ENCODE data around the gene CCDC78.

Gene CCDC78

DNA sequence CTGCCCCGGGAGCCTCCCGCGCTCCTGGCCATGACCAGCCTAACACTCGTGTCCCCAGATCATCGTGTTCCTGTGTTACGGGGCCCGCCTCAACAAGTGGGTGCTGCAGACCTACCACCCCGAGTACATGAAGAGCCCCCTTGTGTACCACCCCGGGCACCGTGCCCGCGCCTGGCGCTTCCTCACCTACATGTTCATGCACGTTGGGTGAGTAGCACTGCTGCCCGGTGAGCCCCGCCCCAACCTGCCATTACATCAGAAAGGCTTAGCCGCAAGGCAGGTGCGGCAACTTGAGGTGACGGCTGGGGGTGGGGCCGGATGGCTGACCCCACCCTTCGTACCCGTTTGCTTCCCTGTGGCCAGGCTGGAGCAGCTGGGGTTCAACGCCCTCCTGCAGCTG is 49.3 kb downstream of the CCDC78 start:
- no peak for DNase-seq

DNA sequence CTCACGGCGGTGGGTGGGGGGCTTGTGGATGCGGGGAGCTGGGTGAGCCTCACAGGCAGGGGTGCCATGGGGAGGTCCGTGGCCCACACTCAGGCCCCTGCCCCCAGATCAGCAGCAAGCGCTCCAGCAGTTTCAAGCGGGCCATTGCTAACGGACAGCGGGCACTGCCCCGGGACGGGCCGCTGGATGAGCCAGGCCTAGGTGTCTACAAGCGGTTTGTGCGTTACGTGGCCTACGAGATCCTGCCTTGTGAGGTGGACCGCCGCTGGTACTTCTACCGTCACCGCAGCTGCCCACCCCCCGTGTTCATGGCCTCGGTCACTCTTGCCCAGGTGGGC is 49.7 kb downstream of the CCDC78 start:
- no peak for DNase-seq

DNA sequence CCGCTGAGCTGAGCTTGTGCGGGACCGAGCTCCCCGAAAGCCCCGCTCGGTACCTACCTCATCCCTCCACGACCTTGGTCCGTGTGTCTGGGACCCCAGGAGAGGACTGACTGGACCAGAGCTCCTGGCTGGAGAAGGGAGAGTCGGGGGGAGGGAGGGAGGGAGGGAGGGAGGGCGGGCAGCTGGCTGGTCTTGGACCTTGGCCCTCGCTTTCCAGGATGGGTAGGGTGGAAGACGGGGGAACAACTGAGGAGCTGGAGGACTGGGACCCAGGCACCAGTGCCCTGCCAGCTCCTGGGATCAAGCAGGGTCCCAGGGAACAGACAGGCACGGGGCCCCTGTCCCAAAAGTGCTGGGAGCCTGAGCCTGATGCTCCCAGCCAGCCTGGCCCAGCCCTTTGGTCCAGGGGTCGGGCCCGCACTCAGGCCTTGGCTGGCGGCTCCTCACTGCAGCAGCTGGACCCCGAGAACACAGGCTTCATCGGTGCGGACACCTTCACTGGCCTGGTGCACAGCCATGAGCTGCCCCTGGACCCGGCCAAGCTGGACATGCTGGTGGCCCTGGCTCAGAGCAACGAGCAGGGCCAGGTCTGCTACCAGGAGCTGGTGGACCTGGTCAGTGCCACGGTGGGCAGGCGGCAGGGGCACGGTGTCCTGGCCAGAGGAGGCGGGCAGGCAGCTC is 50.2 kb downstream of the CCDC78 start:
- DNase-seq = no peak

DNA sequence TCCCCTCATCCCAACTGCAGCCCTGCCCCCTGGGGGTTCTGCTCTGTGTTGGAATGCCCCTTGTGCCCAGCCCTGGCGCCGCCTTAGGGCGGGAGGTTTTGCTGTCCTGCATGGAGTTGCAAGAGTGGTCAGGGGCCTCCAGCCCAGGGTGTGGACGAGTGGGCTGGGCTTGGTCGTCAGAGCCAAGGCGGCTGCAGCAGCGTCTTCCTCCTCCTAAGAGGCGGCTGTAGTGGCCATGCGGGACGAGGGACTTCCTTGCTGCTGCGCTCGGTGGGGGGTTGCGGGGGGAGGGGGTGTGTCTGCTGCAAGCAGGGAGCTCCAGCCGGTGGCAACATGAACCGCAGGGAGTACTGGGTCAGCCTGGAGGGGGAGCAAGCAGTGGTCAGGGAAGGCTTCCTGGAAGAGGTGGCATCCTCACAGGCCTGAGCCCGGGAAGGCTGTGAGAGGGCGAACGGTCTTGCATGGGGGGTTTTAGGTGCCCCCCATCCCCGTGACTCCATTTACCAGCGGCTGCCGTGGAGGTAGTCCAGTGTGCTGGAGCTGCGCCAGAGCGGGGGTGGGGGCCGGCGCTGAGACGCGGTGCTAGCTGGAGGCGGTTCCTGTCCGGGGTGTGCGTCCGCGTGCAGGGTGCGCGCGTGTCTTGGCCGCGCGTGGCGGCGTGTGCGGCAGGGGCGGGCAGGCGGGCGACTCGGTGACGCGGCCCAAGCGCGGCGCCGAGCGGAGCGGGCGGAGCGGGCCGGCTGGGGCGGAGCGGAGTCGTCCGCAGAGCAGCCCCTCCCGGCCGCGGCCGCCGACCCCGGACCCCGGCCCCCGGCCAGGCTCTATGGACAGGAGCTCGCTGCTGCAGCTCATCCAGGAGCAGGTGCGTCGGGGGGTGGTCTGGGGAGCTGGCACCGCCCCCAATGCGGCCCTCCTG is 51.0 kb downstream of the CCDC78 start, which contains the start of gene RHBDL1:
Gene RHBDL1 (plus strand): TSS at position 704 of the 916 bp plus-strand sequence. CDS start 120 bp downstream, at position 824.
- DNase-seq = peak; percentile 49

DNA sequence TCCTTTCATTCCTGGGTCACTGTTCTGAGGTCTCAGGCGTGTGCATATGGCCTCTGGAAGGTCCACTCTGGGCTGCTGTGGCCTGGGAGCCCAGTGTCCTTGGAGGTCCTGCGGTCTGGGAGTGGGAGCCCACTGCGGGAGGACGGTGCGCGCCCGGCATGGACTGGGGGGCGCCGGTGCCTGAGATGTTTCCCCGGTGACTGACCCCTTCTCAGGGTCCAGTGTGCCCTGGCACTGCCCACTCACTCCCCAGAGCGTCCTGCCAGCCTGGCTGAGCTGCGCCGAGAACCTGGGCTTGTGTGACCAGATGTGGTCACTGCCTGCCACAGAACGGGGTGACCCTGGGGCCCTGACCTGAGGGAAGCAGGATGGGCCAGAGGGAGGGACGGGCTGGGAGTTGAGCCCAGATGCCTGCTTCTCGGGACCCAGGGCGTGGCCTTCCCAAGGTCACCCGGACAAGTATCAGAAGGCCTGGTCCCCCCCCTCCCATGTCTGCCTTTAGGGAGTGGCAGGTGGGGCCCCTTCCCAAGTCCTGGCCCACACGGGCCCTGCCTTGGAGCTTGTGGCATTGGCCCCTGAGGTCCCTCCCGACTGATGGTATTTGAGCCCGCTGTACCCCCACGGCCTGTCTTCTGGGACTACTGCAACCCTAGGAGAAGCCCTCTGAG is 51.9 kb downstream of the CCDC78 start:
- no peak for DNase-seq

DNA sequence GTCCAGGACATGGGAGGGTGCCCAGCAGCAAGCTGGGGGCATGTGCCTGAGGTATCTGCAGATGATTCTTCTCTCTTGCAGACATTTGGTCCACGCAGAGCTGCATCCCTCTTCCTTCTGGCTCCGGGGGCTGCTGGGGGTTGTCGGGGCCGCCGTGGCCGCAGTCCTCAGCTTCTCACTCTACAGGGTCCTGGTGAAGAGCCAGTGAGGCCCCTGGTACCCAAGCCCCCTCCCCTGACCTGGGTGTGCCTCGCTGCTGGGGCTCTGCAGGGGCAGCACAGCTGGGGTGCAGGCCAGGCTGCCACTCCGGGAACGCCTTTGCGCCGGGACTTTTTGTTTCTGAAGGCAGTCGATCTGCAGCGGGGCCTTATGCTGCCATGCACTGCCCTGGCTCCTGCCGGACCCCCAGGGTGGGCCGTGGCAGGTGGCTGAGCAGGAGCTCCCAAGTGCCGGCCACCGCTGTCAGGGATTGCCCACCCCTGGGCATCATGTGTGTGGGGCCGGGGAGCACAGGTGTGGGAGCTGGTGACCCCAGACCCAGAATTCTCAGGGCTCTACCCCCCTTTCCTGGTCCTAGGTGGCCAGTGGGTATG is 52.7 kb downstream of the CCDC78 start:
- DNase-seq = no peak

DNA sequence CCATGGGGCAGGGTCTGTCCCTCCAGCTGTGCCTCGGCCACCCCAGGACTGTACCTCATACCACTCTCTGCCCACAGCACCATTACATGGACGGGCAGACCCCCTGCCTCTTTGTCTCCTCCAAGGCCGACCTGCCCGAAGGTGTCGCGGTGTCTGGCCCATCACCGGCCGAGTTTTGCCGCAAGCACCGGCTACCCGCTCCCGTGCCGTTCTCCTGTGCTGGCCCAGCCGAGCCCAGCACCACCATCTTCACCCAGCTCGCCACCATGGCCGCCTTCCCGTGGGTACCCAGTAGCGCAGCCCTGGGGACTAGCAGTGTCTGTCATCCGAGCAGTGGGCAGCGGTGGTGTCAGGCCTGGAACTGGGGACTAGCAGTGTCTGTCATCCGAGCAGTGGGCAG is 53.4 kb downstream of the CCDC78 start:
- DNase-seq = no peak

Data from fibroblast of skin of right biceps (primary cell).